GM18498 (cell line): Measurements from ENCODE around the gene RUNX2.

ENCODE experiments used
- ATAC-seq: cut with Tn5 transposase; IDR thresholded peaks from one replicate; pipeline ENCODE4 v1.9.1; 2021; ENCODE audit warnings: mild to moderate bottlenecking, moderate library complexity; ENCODE audit not compliant: unreplicated experiment

The RUNX2 gene

GRCh38 chr6:45689926-45690615, 361.9 kb downstream of the RUNX2 start:
- no peak for ATAC-seq

GRCh38 chr6:45690846-45691245, 362.7 kb downstream of the RUNX2 start:
- no peak for ATAC-seq

GRCh38 chr6:45691426-45691825, 363.3 kb downstream of the RUNX2 start:
- no peak for ATAC-seq

GRCh38 chr6:45692021-45692420, 363.9 kb downstream of the RUNX2 start:
- ATAC-seq = no peak

GRCh38 chr6:45696738-45697137, 368.6 kb downstream of the RUNX2 start:
- ATAC-seq = no peak

- ATAC-seq = peak; percentile 66
Observed at GRCh38 chr6:45697605-45698004, 369.5 kb downstream of the RUNX2 start.

- no peak for ATAC-seq
Observed at GRCh38 chr6:45698046-45698445, 369.9 kb downstream of the RUNX2 start.

- ATAC-seq = no peak
Observed at GRCh38 chr6:45699663-45700062, 371.5 kb downstream of the RUNX2 start.

GRCh38 chr6:45702849-45703739, 375.0 kb downstream of the RUNX2 start:
- no peak for ATAC-seq

GRCh38 chr6:45704056-45704800, 376.1 kb downstream of the RUNX2 start:
- no peak for ATAC-seq

- no peak for ATAC-seq
Observed at GRCh38 chr6:45705137-45705855, 377.2 kb downstream of the RUNX2 start.

GRCh38 chr6:45706319-45706718, 378.2 kb downstream of the RUNX2 start:
- peak; percentile 34 for ATAC-seq

GRCh38 chr6:45707176-45707575, 379.0 kb downstream of the RUNX2 start:
- ATAC-seq = no peak

- peak; percentile 57 for ATAC-seq
Observed at GRCh38 chr6:45709781-45710220, 381.7 kb downstream of the RUNX2 start.

GRCh38 chr6:45710304-45710821, 382.2 kb downstream of the RUNX2 start:
- peak; percentile 82 for ATAC-seq

- ATAC-seq = no peak
Observed at GRCh38 chr6:45712076-45712475, 383.9 kb downstream of the RUNX2 start.

- no peak for ATAC-seq
Observed at GRCh38 chr6:45712786-45713185, 384.7 kb downstream of the RUNX2 start.
